Fibroblast of mammary gland (primary cell): ENCODE measurements around the gene SLC25A22.

Experiments used
- DNase-seq: peaks from one replicate; pipeline ENCODE4 v3.0.0-alpha.2; 2010; ENCODE audit warnings: low read depth
- H3K4me3 ChIP-seq: 2 replicates; pipeline ENCODE4 v1.5.1; 2011; ENCODE audit warnings: low read depth, mild to moderate bottlenecking, low read length, moderate library complexity; ENCODE audit not compliant: control insufficient read depth
- TF ChIP-seq, protein P1 (sequence below): conservative IDR thresholded peaks from 2 replicates; pipeline ENCODE4 v1.5.1; 2011; ENCODE audit warnings: low read depth, low read length, inconsistent platforms; ENCODE audit not compliant: control insufficient read depth, insufficient read depth

SLC25A22 gene

DNA sequence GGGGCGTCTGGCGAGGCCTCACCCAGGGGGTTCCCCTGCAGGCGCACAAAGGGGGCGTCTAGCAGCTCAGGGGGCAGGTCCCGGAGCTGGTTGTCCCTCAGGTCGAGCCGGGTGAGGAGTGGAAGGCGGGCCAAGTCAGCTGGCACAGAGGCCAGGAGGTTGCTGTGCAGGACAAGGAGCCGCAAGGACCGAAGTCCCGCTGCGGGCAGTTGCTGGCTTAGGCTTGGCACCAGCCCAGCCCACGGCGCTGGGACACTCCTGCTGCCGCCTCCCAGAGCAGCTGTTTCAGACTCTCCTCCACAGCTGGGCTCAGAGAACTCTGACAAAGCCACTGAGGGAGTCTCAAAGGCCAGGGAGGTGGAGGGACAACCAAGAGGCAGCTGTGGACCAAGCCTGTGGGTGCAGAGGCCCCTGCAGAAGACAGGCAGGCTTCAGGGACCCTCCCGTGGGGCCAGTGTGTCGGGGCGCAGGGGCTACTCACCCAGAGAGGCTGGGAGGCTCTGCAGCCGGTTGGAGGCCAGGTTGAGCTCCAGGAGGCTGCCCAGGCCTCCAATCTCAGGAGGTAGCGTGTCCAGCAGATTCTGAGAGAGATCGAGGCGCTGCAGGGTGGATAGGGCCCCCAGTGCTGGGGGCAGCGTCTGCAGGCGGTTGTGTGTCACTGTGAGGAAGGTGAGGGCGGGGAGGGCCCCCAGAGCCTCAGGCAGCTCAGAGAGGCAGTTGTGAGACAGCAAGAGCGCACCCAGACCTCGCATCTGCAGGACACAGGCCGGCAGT is 4.8 kb upstream of the SLC25A22 start:
- no peak overlapping the region for H3K4me3 ChIP-seq

DNA sequence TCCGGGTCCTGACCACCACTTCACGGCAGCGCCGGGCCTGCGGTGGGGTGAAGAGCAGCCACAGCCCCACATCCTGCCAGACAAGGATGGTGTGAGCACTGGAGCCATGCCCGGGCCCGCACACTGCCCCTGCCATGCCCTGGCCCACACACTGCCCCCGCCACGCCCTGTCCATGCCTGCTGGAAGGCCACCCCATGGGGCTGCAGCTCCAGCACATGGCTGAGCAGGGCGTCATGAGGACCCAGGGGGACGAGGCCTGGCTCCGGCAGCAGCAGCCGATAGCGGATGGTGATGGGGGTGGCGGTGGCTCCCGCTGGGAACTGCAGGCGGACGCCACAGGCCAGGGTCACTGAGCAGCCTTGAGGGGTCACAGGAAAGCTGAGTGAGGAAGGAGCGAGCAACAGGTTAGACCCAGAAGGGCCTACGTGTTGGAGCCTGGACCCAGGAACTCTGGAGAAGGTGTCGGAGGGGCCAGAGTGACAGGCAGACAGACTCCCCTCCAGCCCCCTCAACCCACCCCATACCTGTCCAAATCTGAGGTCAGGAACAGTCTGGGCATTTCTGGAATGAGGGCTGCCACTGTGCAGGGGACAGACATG is 4.0 kb upstream of the SLC25A22 start:
- TF ChIP-seq, protein P1, sequence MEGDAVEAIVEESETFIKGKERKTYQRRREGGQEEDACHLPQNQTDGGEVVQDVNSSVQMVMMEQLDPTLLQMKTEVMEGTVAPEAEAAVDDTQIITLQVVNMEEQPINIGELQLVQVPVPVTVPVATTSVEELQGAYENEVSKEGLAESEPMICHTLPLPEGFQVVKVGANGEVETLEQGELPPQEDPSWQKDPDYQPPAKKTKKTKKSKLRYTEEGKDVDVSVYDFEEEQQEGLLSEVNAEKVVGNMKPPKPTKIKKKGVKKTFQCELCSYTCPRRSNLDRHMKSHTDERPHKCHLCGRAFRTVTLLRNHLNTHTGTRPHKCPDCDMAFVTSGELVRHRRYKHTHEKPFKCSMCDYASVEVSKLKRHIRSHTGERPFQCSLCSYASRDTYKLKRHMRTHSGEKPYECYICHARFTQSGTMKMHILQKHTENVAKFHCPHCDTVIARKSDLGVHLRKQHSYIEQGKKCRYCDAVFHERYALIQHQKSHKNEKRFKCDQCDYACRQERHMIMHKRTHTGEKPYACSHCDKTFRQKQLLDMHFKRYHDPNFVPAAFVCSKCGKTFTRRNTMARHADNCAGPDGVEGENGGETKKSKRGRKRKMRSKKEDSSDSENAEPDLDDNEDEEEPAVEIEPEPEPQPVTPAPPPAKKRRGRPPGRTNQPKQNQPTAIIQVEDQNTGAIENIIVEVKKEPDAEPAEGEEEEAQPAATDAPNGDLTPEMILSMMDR, result no peak
- no peak for DNase-seq
- no peak overlapping the region for H3K4me3 ChIP-seq

More for the DNA sequence above, 4.8 kb upstream of the SLC25A22 start:
- TF ChIP-seq, protein P1, result no peak
- DNase-seq, result no peak

DNA sequence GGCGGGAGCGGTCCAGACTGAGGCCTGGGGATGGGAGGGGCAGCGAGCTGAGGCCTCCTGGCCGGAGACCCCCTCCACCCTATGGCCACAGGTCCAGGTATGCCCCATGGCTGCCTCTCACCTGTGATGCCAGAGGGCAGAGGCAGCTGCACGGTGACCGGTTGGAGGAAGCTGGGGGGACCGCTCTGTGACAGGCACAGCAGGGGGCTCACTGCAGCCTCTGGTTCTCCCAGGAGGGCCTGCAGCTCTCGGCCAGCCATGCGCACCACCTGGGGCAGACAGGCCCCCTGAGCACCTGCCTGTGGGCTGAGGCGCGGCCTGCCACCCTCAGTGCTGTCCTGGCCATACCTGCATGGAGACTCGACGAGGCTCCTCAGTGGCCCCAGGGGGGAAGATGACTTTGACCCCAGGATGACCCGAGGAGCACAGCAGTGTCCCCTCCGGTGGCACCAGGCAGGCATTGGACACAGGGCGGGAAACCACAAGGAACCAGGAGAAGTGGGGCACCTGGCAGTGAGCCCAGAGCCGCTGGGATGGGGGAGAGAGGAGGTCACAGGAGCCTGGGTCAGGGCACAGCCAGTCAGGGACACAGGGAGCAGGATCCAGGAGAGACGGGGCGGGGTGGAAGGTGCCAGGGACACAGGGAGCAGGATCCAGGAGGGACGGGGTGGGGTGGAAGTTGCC is 3.2 kb upstream of the SLC25A22 start:
- TF ChIP-seq, protein P1, result no peak
- H3K4me3 ChIP-seq, result no peak overlapping the region
- no peak for DNase-seq

DNA sequence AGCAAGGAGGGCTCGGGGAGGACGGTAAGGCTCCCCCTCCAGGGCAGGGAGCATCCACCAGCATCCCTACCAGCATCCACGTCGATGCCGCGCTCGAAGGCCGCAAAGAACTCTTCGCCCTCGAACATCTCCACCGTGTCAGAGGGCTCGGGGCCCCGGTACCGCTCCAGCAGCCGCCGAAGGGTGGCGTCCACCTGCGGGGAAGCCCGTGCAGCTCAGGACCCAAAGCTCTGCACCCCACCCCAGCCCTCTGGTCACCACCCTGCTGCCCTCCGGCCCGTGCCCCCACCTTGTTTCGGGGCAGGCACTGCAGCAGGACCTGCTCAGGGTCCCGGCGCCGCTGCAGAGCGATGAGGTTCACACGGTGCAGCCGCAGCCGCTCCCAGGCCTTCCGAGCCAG is 2.4 kb upstream of the SLC25A22 start:
- no peak overlapping the region for H3K4me3 ChIP-seq
- DNase-seq, result no peak
- TF ChIP-seq, protein P1, result no peak

DNA sequence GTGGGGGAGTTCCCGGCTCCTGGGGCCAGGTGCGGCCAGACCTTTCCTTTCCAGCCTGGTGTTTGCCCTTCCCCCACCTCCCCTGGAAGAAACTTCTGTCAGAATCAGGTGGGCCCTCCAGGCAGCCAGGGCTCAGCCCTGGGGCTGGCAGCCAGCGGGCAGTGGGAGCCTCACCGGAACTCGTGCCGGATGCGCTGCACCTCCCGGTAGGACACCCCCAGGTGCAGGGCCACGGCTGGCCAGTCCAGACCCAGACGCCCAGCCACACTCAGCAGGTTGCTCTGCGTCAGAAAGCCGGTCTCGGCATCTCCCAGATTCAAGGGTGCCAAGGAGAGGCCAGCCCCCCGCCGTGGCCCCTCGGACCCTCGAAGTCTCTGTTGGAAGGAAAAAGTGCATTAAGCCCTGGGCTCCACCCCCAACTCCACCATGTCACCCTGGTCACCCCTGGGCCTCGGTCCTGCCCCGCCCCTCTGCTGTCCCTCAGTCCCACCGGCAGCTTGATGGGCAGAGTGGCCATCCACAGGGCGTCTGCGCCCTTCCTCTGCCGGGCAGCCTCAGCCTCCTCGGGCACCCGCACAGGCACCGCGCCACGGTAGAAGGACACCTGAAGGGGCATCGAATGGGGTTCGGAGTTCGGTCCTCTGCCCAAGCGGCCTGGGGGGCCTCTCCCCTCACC is 1.7 kb upstream of the SLC25A22 start:
- no peak for DNase-seq
- no peak overlapping the region for H3K4me3 ChIP-seq

More for the DNA sequence above, 1.7 kb upstream of the SLC25A22 start:
- TF ChIP-seq, protein P1, result no peak
